Lung microvascular endothelial cell (primary cell): ENCODE data around the gene CRY1. TPM values are rescaled to one million over a fixed set of nuclear protein-coding genes. Genes with fewer than 3 reads are reported as not detected.
A peak's percentile ranks its signal among the peaks of the same experiment; 100 is the strongest.
"Not testable (repeated sequence)": the region's sequence is repeated elsewhere in the genome, so short reads cannot be mapped to it uniquely, and the experiment has no call there.

Experiments used
- DNase-seq, 2 donors: peaks; one replicate each; pipeline versions ENCODE4 v3.0.0 to v3.0.0-alpha.2; 2010; ENCODE audit warnings: low read depth in 2 of 2
- total RNA-seq: library from RNA; depleted of rRNA; stranded (reverse); fragments of >200 nt; gene quantifications from 2 replicates; pipeline ENCODE4 v1.2.1, GENCODE V29; 2014

Gene CRY1
- total RNA-seq, 1 donor from 2014 or later = 15.7 TPM

GRCh38 chr12:107108995-107109508 lies 15.7 kb upstream of the CRY1 start:
- DNase-seq = no peak

- DNase-seq = not testable (repeated sequence)
Measured at GRCh38 chr12:107108366-107108765, 15.0 kb upstream of the CRY1 start.

- DNase-seq = no peak
Measured at GRCh38 chr12:107107381-107107780, 14.0 kb upstream of the CRY1 start.

GRCh38 chr12:107106241-107107025 lies 13.1 kb upstream of the CRY1 start:
- no peak for DNase-seq

- no peak for DNase-seq
Measured at GRCh38 chr12:107105410-107105703, 12.0 kb upstream of the CRY1 start.

GRCh38 chr12:107103516-107103915 lies 10.2 kb upstream of the CRY1 start:
- DNase-seq = no peak

GRCh38 chr12:107103097-107103496 lies 9.7 kb upstream of the CRY1 start:
- DNase-seq = no peak

GRCh38 chr12:107102294-107102693 lies 8.9 kb upstream of the CRY1 start:
- no peak for DNase-seq

- no peak for DNase-seq
Measured at GRCh38 chr12:107101651-107102050, 8.3 kb upstream of the CRY1 start.

GRCh38 chr12:107099917-107100316 lies 6.6 kb upstream of the CRY1 start:
- DNase-seq = no peak

GRCh38 chr12:107096571-107096970 lies 3.2 kb upstream of the CRY1 start:
- no peak for DNase-seq

- peak in 1 of 2 donors; percentile 68 for DNase-seq
Measured at GRCh38 chr12:107094183-107094448, 767 bp upstream of the CRY1 start.

GRCh38 chr12:107092669-107093416 lies 506 bp downstream of the CRY1 start:
- peak; percentile 69 to 81 for DNase-seq

GRCh38 chr12:107091989-107092641 lies 1.2 kb downstream of the CRY1 start:
- DNase-seq = peak; percentile 71 to 98

GRCh38 chr12:107091381-107091780 lies 2.0 kb downstream of the CRY1 start:
- DNase-seq = peak in 1 of 2 donors; percentile 77

- no peak for DNase-seq
Measured at GRCh38 chr12:107090711-107091110, 2.6 kb downstream of the CRY1 start.

- no peak for DNase-seq
Measured at GRCh38 chr12:107088912-107089311, 4.4 kb downstream of the CRY1 start.

- DNase-seq = no peak
Measured at GRCh38 chr12:107086314-107086713, 7.0 kb downstream of the CRY1 start.

- no peak for DNase-seq
Measured at GRCh38 chr12:107081778-107082177, 11.6 kb downstream of the CRY1 start.

GRCh38 chr12:107080299-107080698 lies 13.1 kb downstream of the CRY1 start:
- no peak for DNase-seq

GRCh38 chr12:107079172-107080011 lies 14.0 kb downstream of the CRY1 start:
- peak; percentile 48 to 50 for DNase-seq

GRCh38 chr12:107073266-107073665 lies 20.1 kb downstream of the CRY1 start:
- not testable (repeated sequence) for DNase-seq
